Measurements from ENCODE around the gene FLYWCH1.

DNA sequence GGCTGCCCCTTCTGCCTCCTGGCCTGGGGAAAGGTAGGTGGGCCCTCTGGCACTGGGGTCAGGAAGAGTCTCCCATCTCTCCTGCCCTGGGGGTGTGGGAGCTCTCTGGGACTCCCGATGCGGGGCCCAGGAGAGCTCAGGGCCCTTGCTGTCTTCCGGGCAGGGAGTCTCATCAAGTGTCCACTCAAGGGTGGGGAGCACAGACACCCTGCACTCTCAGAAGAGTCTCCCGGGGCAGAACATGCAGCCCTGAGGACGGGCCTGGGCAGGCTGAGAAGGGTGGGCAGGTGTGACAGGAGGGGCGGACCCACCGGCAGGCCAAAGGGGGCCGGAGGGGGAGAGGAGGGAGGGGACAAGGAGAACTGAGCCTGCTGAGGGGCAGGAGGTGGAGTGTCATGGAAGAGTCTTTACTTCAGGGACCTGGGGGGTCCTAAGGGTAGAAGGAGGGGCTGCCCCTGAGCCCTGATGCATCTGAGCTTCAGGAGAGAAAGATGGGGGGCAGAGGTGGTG, 76.9 kb downstream of the FLYWCH1 start:
- TF ChIP-seq TAF1 (IDR thresholded peaks at IDR 0.05; ENCODE audit: low read depth, low read length) (no peak), TCF12 (IDR thresholded peaks at IDR 0.05; ENCODE audit: low read depth, low read length) (no peak), RAD21 (IDR thresholded peaks at IDR 0.05 in 1 of 2, conservative IDR thresholded peaks at IDR 0.05 in 1 of 2; ENCODE audit: low read depth in 2 of 2, low read length in 2 of 2) (no peak), GABPA (IDR thresholded peaks at IDR 0.05; ENCODE audit: borderline replicate concordance, insufficient read depth, low read length) (no peak), EZH2 (IDR thresholded peaks at IDR 0.05; ENCODE audit: low read depth, low read length, severe bottlenecking) (no peak)
- TF ChIP-seq, protein P1, sequence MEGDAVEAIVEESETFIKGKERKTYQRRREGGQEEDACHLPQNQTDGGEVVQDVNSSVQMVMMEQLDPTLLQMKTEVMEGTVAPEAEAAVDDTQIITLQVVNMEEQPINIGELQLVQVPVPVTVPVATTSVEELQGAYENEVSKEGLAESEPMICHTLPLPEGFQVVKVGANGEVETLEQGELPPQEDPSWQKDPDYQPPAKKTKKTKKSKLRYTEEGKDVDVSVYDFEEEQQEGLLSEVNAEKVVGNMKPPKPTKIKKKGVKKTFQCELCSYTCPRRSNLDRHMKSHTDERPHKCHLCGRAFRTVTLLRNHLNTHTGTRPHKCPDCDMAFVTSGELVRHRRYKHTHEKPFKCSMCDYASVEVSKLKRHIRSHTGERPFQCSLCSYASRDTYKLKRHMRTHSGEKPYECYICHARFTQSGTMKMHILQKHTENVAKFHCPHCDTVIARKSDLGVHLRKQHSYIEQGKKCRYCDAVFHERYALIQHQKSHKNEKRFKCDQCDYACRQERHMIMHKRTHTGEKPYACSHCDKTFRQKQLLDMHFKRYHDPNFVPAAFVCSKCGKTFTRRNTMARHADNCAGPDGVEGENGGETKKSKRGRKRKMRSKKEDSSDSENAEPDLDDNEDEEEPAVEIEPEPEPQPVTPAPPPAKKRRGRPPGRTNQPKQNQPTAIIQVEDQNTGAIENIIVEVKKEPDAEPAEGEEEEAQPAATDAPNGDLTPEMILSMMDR (IDR thresholded peaks at IDR 0.05; ENCODE audit: control extremely low read depth in 1 of 3, insufficient read depth in 1 of 3, low read depth in 1 of 3, low read length in 3 of 3) = no peak

Data from H1 (cell line).